Measurements from ENCODE around the gene MAGIX. TPM values are rescaled to one million over a fixed set of nuclear protein-coding genes. Genes with fewer than 3 reads are reported as not detected.
A peak's percentile ranks its signal among the peaks of the same experiment; 100 is the strongest.
"Not testable (repeated sequence)": the region's sequence is repeated elsewhere in the genome, so short reads cannot be mapped to it uniquely, and the experiment has no call there.

MAGIX gene
- polyA plus RNA-seq, result 1 to 10 TPM; 3.1 to 10.0 (median 6.4) TPM
- long read RNA-seq, donor 1, result 0 reads
- long read RNA-seq, donor 2, result 0 reads
- long read RNA-seq, donor 3, result 0 reads
- long read RNA-seq, donor 4, result 0 reads
- long read RNA-seq, donor 5, result 0 reads
- long read RNA-seq, donor 6, partial matches to known transcripts, result 0 of 1 reads
- long read RNA-seq, donor 6, other reads (novel, unspliced or antisense), result 0 of 1 reads
- long read RNA-seq, donor 7, partial matches to known transcripts, result 0 of 1 reads
- long read RNA-seq, donor 7, other reads (novel, unspliced or antisense), result 0 of 1 reads
- long read RNA-seq, donor 8, result 0 reads
- long read RNA-seq, donor 9, result 0 reads
- long read RNA-seq, donor 10, result 0 reads

DNA sequence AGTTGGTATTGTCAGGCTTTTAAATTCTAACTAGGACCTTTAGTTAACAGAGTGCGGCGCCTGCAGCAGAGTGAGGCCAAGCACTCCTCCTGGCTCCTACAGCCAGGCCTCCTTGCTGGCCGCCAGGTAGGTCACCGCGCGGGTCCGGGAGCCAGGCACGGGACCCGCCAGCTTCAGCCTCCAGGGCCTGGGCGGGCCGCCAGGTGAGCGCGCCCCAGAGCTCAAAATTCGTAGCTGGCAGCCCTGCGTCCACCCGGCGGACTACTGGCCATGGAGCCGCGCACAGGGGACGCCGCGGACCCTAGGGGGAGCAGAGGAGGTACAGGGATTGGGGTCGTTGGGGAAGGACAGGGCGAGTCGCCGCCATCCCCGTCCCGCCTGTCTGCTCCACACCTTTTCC, at the start of gene MAGIX:
MAGIX (plus strand) TSS at position 139 of the 400 bp plus-strand sequence; CDS start at position 271, 132 bp downstream.
- FAIRE-seq (no peak), DNase-seq (no peak)
- H3K9me3 ChIP-seq (ENCODE audit: control insufficient read depth in 2 of 2, insufficient read depth in 1 of 2, low read depth in 1 of 2, low read length in 1 of 2), result no peaks in the 10 kb centered on the region
- peak within 1 kb of the TSS; percentile 68 to 94 (median 92) for H3K27ac ChIP-seq (ENCODE audit: low read depth in 1 of 3, low read length in 2 of 3)
- H3K4me3 ChIP-seq (ENCODE audit: low read depth in 1 of 3, low read length in 3 of 3), result peak within 1 kb of the TSS; percentile 27 to 40 (median 30)
- H3K27me3 ChIP-seq (ENCODE audit: control insufficient read depth in 3 of 3, insufficient read depth in 3 of 3, low read length in 3 of 3), result no peaks in the 10 kb centered on the region
- peaks cover 0 to 8% (median 2%) of the 10 kb centered on the region in 3 donors for H3K4me1 ChIP-seq (ENCODE audit: control insufficient read depth in 3 of 3, insufficient read depth in 2 of 3, low read depth in 1 of 3, low read length in 2 of 3)
- WGBS, 3 donors, result 77 to 83% (median 82%) methylated on average over 19 to 28 of the region's 28 CpGs
- H3K36me3 ChIP-seq (ENCODE audit: control insufficient read depth in 3 of 3, insufficient read depth in 2 of 3, low read depth in 1 of 3, low read length in 3 of 3), result peaks cover 0 to 4% (median 0%) of the 10 kb centered on the region in 3 donors

DNA sequence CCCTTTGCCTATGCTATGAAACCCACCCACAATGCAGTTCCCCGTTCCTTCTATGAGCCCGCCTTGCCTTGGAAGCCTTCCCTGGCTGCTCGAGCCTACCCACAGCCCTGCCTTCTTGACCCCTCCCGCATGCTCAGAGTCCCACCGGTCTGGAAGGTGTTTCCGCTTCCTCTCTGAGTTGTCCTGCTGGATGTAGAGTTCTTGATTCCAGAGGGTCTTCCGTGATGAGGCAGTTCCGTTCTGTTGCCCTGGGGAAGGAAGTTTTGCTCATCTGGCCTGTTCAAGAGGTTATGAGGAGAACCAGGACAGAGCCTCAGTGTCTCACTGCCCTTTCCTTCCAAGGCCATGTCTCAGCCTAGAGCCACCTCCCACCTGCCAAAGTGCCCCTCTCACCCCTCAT, 46.5 kb upstream of the MAGIX start:
- WGBS, 3 donors, result 89 to 91% (median 89%) methylated on average over 8 of the region's 8 CpGs
- FAIRE-seq (no peak), DNase-seq (no peak)
- Histone ChIP-seq H3K4me3 (ENCODE audit: low read depth in 1 of 3, low read length in 3 of 3) (no peak overlapping the region), H3K27me3 (ENCODE audit: control insufficient read depth in 3 of 3, insufficient read depth in 3 of 3, low read length in 3 of 3) (no peaks in the 10 kb centered on the region), H3K9me3 (ENCODE audit: control insufficient read depth in 2 of 2, insufficient read depth in 1 of 2, low read depth in 1 of 2, low read length in 1 of 2) (no peaks in the 10 kb centered on the region), H3K36me3 (ENCODE audit: control insufficient read depth in 3 of 3, insufficient read depth in 2 of 3, low read depth in 1 of 3, low read length in 3 of 3) (peaks cover 0 to 58% (median 6%) of the 10 kb centered on the region in 3 donors), H3K4me1 (ENCODE audit: control insufficient read depth in 3 of 3, insufficient read depth in 2 of 3, low read depth in 1 of 3, low read length in 2 of 3) (no peaks in the 10 kb centered on the region), H3K27ac (ENCODE audit: low read depth in 1 of 3, low read length in 2 of 3) (no peak overlapping the region)

DNA sequence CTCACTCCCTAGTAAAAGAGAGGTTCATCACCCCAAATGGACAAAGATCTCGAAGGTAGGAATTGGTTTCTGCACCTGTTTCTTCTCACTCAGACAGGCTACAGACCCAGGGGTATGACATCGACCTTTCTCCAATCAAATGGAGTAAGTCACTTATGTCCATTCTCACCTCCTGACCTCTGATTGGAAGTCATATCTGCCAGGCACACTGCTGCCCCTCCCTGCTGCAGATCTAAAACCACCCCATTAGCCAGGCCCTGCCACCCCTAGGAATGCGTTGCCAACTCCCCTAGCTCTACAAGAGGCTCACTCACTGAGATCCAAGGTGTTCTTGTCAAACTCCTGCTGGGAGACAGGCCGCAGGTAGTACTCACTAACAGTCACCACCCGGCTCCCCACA, 45.8 kb upstream of the MAGIX start:
- Histone ChIP-seq H3K27ac (ENCODE audit: low read depth in 1 of 3, low read length in 2 of 3) (no peak overlapping the region), H3K9me3 (ENCODE audit: control insufficient read depth in 2 of 2, insufficient read depth in 1 of 2, low read depth in 1 of 2, low read length in 1 of 2) (no peaks in the 10 kb centered on the region), H3K27me3 (ENCODE audit: control insufficient read depth in 3 of 3, insufficient read depth in 3 of 3, low read length in 3 of 3) (no peaks in the 10 kb centered on the region), H3K4me1 (ENCODE audit: control insufficient read depth in 3 of 3, insufficient read depth in 2 of 3, low read depth in 1 of 3, low read length in 2 of 3) (no peaks in the 10 kb centered on the region), H3K36me3 (ENCODE audit: control insufficient read depth in 3 of 3, insufficient read depth in 2 of 3, low read depth in 1 of 3, low read length in 3 of 3) (peaks cover 0 to 59% (median 6%) of the 10 kb centered on the region in 3 donors), H3K4me3 (ENCODE audit: low read depth in 1 of 3, low read length in 3 of 3) (no peak overlapping the region)
- no peak for FAIRE-seq
- no peak for DNase-seq
- 80 to 93% (median 89%) methylated on average over 5 of the region's 5 CpGs for WGBS, 3 donors

DNA sequence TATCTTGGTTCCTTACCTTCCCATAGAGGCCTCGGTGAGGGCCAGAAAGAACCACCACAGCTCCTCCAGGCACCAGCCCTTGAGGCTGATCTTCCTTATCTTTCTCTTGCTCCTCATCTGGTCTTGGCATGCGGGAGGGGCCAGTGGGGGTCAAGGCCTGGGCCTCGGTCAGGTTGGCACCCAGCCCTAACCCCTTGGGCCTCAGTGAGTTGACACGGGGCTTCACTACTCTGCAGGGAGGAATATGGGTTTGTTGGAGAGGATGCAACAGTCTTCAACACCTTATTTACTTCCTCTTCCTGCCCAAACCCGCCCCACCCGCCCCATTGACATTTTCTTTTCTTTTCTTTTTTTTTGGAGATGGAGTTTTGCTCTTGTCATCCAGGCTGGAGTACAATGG, 45.0 kb upstream of the MAGIX start:
- Histone ChIP-seq H3K27me3 (ENCODE audit: control insufficient read depth in 3 of 3, insufficient read depth in 3 of 3, low read length in 3 of 3) (no peaks in the 10 kb centered on the region), H3K36me3 (ENCODE audit: control insufficient read depth in 3 of 3, insufficient read depth in 2 of 3, low read depth in 1 of 3, low read length in 3 of 3) (peaks cover 0 to 57% (median 6%) of the 10 kb centered on the region in 3 donors), H3K4me3 (ENCODE audit: low read depth in 1 of 3, low read length in 3 of 3) (no peak overlapping the region), H3K27ac (ENCODE audit: low read depth in 1 of 3, low read length in 2 of 3) (no peak overlapping the region), H3K4me1 (ENCODE audit: control insufficient read depth in 3 of 3, insufficient read depth in 2 of 3, low read depth in 1 of 3, low read length in 2 of 3) (peaks cover 0 to 3% (median 0%) of the 10 kb centered on the region in 3 donors), H3K9me3 (ENCODE audit: control insufficient read depth in 2 of 2, insufficient read depth in 1 of 2, low read depth in 1 of 2, low read length in 1 of 2) (no peaks in the 10 kb centered on the region)
- no peak for FAIRE-seq
- WGBS, 3 donors, result 60 to 79% (median 64%) methylated on average over 4 to 6 of the region's 6 CpGs
- DNase-seq, result no peak

DNA sequence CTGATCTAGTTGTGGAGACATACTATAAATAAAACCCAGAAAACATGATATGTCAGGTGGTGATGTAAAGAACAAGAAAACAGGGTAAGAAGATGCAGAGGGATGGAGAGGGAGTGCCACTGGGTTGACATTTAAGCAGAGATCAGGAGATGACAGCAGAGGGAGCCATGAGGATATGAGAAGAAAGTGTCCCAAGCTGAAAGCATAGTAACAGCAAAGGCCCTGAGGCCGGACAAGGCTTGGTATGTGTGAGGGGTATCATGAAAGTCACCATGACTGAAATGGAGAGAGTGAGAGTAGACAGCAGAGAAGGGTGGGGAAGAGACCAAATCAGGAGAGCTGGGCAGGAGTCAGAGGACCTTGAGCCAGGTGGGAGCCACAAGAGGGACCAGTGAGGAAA, 42.5 kb upstream of the MAGIX start:
- no peak for FAIRE-seq
- WGBS, 3 donors, result 58 to 68% (median 60%) methylated on average over 1 of the region's 1 CpG
- Histone ChIP-seq H3K27me3 (ENCODE audit: control insufficient read depth in 3 of 3, insufficient read depth in 3 of 3, low read length in 3 of 3) (no peaks in the 10 kb centered on the region), H3K4me3 (ENCODE audit: low read depth in 1 of 3, low read length in 3 of 3) (no peak overlapping the region), H3K27ac (ENCODE audit: low read depth in 1 of 3, low read length in 2 of 3) (no peak overlapping the region), H3K9me3 (ENCODE audit: control insufficient read depth in 2 of 2, insufficient read depth in 1 of 2, low read depth in 1 of 2, low read length in 1 of 2) (no peaks in the 10 kb centered on the region), H3K4me1 (ENCODE audit: control insufficient read depth in 3 of 3, insufficient read depth in 2 of 3, low read depth in 1 of 3, low read length in 2 of 3) (peaks cover 0 to 4% (median 0%) of the 10 kb centered on the region in 3 donors), H3K36me3 (ENCODE audit: control insufficient read depth in 3 of 3, insufficient read depth in 2 of 3, low read depth in 1 of 3, low read length in 3 of 3) (peaks cover 0 to 45% (median 4%) of the 10 kb centered on the region in 3 donors)
- peak in 1 of 2 donors; percentile 15 for DNase-seq

DNA sequence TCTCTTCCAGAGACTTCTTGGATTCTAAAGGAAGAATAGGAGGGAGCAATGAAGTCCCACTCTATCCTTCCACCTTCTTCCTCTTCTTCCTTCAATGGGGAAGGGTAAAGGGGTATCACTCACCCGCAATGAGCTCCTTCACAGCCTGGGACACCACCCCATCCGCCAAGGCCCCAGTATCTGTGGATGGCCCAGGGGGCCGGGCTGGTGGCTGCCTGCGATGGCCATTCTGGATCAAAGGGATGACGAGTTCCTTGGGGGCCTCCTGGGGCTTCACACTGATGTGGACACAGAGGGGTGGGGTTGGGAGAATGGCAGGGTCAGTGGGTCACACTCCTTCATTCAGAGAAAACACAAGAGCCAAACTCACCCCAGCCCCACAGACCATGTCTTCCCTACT, 40.1 kb upstream of the MAGIX start:
- Histone ChIP-seq H3K4me1 (ENCODE audit: control insufficient read depth in 3 of 3, insufficient read depth in 2 of 3, low read depth in 1 of 3, low read length in 2 of 3) (peaks cover 0 to 4% (median 0%) of the 10 kb centered on the region in 3 donors), H3K4me3 (ENCODE audit: low read depth in 1 of 3, low read length in 3 of 3) (peak overlapping the region in 2 of 3 donors; percentile 70 to 93), H3K36me3 (ENCODE audit: control insufficient read depth in 3 of 3, insufficient read depth in 2 of 3, low read depth in 1 of 3, low read length in 3 of 3) (peaks cover 0 to 24% (median 0%) of the 10 kb centered on the region in 3 donors), H3K9me3 (ENCODE audit: control insufficient read depth in 2 of 2, insufficient read depth in 1 of 2, low read depth in 1 of 2, low read length in 1 of 2) (no peaks in the 10 kb centered on the region), H3K27me3 (ENCODE audit: control insufficient read depth in 3 of 3, insufficient read depth in 3 of 3, low read length in 3 of 3) (no peaks in the 10 kb centered on the region), H3K27ac (ENCODE audit: low read depth in 1 of 3, low read length in 2 of 3) (no peak overlapping the region)
- WGBS, 3 donors, result 60 to 77% (median 77%) methylated on average over 2 to 5 of the region's 5 CpGs
- no peak for DNase-seq
- FAIRE-seq, result no peak

DNA sequence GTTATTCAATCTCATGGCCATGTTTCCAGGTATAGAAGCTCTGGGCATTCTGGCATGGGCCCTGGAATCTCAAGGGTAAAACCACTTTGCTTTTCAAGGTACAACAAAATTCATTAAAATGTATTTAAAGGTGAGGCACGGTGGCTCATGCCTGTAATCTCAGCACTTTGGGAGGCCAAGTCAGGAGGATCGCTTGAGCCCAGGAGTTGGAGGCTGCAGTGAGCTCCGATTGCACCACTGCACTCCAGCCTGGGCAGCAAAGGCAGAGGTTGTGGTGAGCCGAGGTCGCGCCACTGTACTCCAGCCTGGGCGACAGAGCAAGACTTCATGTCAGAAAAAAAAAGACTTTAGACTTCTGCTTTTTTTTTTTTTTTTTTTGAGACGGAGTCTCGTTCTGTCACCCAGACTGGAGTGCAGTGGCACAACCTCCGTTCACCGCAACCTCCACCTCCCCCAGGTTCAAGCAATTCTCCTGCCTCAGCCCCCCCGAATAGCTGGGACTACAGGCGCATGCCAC, 34.8 kb upstream of the MAGIX start:
- 75 to 91% (median 82%) methylated on average over 10 to 13 of the region's 13 CpGs for whole genome bisulfite sequencing, 3 donors
- H3K27me3 ChIP-seq (ENCODE audit: control insufficient read depth in 3 of 3, insufficient read depth in 3 of 3, low read length in 3 of 3); H3K9me3 ChIP-seq (ENCODE audit: control insufficient read depth in 2 of 2, insufficient read depth in 1 of 2, low read depth in 1 of 2, low read length in 1 of 2); H3K27ac ChIP-seq (ENCODE audit: low read depth in 1 of 3, low read length in 2 of 3); H3K36me3 ChIP-seq (ENCODE audit: control insufficient read depth in 3 of 3, insufficient read depth in 2 of 3, low read depth in 1 of 3, low read length in 3 of 3); DNase-seq; FAIRE-seq; H3K4me3 ChIP-seq (ENCODE audit: low read depth in 1 of 3, low read length in 3 of 3); H3K4me1 ChIP-seq (ENCODE audit: control insufficient read depth in 3 of 3, insufficient read depth in 2 of 3, low read depth in 1 of 3, low read length in 2 of 3): not testable (repeated sequence)

DNA sequence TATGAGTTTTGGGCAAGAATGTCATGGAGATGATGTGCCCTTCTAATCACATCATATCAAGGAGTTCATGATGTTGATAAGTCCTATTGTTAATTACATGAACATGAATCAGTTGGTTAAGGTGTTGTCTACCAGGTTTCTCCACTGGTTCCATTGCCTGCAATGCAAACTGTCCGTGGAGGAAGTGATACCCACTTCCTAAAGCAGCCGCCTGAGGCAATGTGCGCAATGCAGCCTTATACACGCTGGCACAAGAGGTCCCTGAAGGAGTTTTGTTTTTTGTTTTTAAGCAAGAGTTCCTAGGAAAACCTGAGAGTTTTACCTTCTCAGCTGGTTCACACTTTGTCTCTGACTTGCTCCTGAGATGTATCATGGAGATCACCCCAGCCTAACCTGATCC, 33.1 kb upstream of the MAGIX start:
- 70 to 94% (median 84%) methylated on average over 4 of the region's 4 CpGs for whole genome bisulfite sequencing, 3 donors
- DNase-seq (no peak), FAIRE-seq (no peak)
- no peaks in the 10 kb centered on the region for H3K4me1 ChIP-seq (ENCODE audit: control insufficient read depth in 3 of 3, insufficient read depth in 2 of 3, low read depth in 1 of 3, low read length in 2 of 3)
- no peaks in the 10 kb centered on the region for H3K27me3 ChIP-seq (ENCODE audit: control insufficient read depth in 3 of 3, insufficient read depth in 3 of 3, low read length in 3 of 3)
- H3K36me3 ChIP-seq (ENCODE audit: control insufficient read depth in 3 of 3, insufficient read depth in 2 of 3, low read depth in 1 of 3, low read length in 3 of 3), result no peaks in the 10 kb centered on the region
- H3K4me3 ChIP-seq (ENCODE audit: low read depth in 1 of 3, low read length in 3 of 3), result no peak overlapping the region
- H3K9me3 ChIP-seq (ENCODE audit: control insufficient read depth in 2 of 2, insufficient read depth in 1 of 2, low read depth in 1 of 2, low read length in 1 of 2), result no peaks in the 10 kb centered on the region
- no peak overlapping the region for H3K27ac ChIP-seq (ENCODE audit: low read depth in 1 of 3, low read length in 2 of 3)
